ENCODE data around the gene TRIM21.

DNA sequence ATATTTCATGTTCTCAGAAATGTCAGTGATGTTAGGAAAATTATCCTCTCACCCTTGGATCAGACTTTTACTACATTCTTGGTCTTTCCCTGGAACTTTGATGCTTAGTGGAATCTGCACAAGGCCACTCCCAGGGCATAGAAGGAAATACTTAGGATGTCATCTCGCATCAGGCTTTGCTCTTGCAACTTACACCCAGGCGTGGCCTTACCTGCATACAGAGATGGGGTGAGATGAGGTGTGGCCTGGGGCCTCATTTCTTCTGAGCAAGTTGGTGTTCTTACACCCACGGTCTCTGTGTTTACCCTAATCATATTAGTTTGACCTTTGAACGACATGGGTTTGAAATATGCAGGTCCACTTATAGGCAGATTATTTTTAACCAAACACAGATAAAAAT, 36.5 kb upstream of the TRIM21 start:
- TF ChIP-seq POLR2A (IDR thresholded peaks at IDR 0.05; ENCODE audit: low read depth, low read length) (no peak), POLR2AphosphoS5 (IDR thresholded peaks at IDR 0.05; ENCODE audit: low read depth, low read length) (no peak), POU2F2 (IDR thresholded peaks at IDR 0.05; ENCODE audit: low read depth, low read length) (no peak), PAX5 (IDR thresholded peaks at IDR 0.05; ENCODE audit: insufficient read depth, low read length, severe bottlenecking) (no peak), TAF1 (IDR thresholded peaks at IDR 0.05; ENCODE audit: low read depth, low read length) (no peak)
